Activated naive CD4-positive, alpha-beta T cell treated with Interleukin-2 at 50 U/mL for 16 hours (primary cell): Measurements from ENCODE around the gene NUP153.
"Not testable (repeated sequence)": the region's sequence is repeated elsewhere in the genome, so short reads cannot be mapped to it uniquely, and the experiment has no call there.

Source experiments
- DNase-seq: peaks from one replicate; pipeline ENCODE4 v3.0.0-alpha.2; 2020

NUP153 gene

DNA sequence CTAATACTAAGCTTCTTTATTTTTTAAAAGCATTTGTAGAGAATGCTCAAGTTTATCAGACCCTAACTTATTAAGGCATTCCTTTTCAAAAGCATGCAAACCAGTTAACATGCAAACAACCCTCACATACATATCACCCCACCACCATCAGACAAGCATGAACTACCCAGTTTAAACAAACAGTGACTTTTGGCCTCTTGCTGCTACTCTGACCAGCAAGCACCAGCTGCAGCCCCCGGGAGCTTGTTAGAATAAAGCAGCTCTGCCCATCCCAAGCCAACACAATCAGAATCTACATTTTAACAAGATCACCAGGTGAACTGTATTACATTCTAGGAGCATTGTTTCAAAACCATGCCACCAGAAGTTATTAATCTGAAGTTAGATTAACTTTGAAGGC is 5.9 kb upstream of the NUP153 start:
- no peak for DNase-seq

DNA sequence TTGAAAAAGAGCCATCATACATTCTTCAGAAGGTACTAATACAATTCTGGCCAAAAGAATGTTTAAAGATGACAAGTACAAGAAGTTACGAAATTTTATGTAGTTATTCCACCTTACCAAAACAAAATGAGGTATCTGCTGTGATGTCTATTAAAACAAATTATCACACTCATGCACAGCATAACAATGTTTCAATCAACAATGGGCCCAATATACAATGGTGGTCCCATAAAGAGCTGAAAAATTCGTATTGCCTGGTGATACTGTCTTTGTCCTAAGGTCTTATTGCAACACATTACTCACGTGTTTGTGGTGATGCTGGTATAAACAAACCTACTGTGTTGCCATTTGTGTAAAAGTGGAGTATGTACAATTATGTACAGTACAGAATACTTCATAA is 3.6 kb upstream of the NUP153 start:
- DNase-seq = no peak

- DNase-seq = no peak
These were observed 2.8 kb upstream of the NUP153 start for GRCh38 chr6:17709476-17709875.

GRCh38 chr6:17708035-17708434 is 1.3 kb upstream of the NUP153 start:
- DNase-seq = not testable (repeated sequence)

DNA sequence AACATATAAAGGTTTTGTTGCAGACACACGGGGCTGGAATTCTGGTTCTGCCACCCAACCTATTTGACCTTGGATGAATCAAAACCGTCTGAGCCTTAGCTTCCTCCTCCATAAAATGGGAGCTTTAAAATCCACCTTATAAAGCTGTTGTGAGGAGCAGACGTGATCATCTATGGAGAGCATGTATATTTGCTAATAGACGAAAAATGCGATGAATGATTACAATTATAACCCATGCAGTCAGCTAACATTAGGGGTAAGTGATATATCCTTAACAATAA is 586 bp upstream of the NUP153 start:
- no peak for DNase-seq

- DNase-seq = peak; percentile 90
These were observed 746 bp downstream of the NUP153 start for GRCh38 chr6:17705778-17706579.

DNA sequence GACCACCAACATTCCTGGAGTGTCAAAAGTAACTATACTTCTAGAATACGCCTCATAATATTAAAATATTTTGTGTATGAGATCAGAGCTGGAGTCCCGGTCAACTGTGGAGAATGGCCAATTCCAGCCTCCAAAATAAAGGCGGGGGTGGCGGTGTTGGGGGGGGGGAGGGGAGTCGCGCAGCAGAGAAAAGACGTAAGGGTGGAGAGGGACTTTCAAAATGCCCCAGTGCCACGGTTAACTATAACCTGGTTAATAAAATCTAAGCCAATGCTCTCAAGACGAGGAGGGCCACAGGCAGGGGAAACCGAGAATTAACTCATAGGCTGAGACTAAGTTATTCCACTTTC is 1.3 kb downstream of the NUP153 start:
- DNase-seq = no peak

DNA sequence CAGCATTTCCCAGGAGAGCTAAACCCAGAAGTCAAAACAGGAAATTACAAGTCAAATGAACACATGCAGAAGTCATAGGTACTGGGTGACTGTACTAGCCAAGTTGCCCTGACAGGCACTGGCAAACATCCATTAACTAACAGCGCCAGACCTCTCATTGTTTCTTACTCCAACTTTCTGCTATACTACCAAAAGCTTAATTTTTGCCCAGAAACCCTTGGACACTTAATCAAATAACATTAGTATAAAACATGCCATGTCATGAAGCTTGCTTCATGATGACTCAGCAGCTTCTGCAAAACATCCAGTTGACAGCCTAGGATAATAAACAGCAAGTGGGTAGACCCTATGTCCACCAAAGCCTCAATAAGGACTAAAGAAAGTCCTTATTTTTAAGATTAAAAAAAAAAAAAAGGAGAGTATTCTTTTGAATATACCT is 3.5 kb downstream of the NUP153 start:
- no peak for DNase-seq

GRCh38 chr6:17700421-17701416 is 6.0 kb downstream of the NUP153 start:
- no peak for DNase-seq

DNA sequence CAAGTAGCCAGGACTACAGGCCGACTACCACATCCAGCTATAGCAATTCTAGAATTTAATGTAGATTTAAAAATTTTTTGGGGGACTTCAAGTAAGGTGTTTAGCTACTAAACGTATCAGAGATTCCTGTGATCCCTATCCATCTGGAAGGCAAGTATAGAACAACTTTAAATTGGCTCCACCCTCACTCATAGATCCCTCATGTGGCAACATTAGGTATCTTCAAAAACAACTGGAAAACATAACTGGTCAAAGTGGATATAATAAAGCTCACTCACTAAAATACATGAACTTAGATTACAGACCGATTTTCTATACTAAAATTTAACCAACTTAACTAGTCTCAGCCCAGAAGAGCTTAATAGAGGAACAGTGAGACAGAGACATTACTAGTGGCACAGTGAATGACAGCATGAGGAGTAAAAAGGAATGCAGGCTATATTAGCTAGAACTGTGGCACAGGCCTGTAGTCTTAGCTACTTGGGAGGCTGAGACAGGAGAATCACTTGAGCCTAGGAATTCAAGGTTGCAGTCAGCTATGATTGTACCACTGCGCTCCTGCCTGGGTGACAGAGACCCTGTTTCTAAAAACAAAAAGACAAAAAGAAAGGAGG is 14.7 kb downstream of the NUP153 start:
- DNase-seq = no peak

DNA sequence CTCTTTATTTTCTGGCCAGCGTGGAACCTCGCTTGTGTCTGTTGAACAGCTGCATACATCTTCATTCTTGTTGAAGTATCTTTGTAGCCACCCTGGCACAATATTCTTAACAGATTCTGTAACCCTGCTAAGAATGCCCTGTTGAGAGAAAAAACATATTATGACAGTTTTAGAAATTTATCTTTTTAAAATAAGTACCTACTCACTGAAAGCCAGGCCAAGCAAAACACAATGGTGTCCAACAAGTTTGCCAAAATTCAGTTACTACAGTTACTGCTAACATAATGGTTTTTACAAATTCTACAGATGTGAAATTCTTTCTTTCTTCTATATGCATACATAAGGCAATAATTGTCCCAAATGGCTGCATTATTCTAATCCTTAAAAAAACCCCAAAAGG is 18.2 kb downstream of the NUP153 start:
- no peak for DNase-seq

DNA sequence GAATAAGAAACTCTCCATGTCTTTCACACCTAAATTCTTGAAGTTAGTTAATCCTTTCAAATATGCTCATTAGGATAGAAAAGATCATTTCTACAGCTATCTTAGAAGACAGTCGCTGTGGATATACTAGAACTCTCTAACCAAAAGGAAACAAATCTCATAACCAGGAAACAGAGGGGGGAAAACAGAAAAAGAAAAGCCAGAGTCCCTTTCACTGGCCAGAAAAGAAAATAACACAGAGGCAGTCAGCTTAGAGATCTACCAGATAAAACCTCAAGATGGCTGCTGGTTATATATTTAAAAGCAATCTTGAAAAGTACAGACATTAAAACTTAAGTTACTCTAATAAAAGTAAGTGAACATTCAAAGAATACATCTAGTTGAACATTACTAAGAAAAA is 19.6 kb downstream of the NUP153 start:
- DNase-seq = no peak

DNA sequence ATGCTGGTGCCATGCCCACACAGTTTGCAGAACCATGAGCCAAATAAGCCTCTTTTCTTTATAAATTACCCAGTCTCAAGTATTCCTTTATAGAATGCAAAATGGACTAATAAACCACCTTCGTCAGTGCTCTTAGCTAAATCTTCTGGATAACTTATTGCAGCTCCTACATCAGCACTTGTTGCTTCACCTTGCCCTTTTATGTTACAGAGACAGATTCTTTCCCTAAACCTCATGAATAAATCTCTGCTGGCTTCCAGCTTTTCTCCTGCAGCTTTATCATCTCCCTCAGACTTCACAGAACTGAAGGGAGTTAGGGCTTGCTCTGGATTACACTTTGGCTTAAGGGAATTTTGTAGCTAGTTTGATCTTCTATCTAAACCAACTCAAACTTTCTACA is 22.6 kb downstream of the NUP153 start:
- DNase-seq = no peak

DNA sequence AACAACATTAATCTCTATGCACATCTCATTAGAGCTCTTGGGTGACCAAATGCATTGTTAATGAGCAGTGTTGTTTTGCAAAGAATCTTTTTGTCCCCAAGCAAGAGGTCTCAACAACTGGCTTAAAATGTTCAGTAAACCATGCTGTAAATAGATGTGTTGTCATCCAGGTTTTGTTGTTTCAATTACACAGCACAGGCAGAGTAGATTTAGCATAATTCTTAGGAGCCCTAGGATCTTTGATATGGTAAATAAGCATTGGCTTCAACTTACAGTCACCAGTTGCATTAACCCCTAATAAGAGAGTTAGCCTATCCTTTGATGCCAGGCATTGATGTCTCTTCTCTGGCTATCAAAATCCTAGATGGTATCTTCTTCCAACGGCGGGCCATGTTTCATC is 23.3 kb downstream of the NUP153 start:
- no peak for DNase-seq

- DNase-seq = no peak
These were observed 27.0 kb downstream of the NUP153 start for GRCh38 chr6:17679726-17680125.

GRCh38 chr6:17677602-17678001 is 29.1 kb downstream of the NUP153 start:
- no peak for DNase-seq

DNA sequence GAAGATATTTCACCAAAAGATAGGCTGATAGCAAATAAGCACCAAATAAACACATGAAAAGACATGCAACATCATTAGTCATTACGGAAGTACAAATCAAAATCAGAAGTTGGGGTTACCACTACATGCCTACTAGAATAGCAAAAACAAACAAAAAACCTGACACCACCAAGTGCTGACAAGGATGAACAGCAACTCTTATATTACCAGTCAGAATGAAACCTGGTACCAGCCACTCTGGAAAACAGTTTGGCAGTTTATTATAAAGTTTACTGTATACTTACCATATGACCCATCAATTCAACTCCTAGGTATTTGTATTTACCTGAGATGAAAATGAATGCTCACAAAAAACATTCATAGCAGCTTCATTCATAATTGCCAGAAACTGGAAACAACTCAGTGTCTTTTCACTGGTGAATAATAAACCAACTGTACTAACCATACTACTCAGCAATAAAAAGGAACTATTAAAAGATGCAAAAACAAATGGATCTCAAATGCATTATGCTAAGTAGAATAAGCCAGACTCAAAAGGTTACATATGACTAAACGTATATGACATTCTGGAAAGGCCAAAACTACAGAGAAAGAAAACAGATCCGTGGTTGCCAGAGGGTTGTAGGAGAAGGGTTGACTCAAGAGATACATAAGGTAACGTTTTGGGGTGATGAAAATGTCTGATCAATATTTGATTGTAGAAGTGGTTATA is 33.0 kb downstream of the NUP153 start:
- DNase-seq = no peak

DNA sequence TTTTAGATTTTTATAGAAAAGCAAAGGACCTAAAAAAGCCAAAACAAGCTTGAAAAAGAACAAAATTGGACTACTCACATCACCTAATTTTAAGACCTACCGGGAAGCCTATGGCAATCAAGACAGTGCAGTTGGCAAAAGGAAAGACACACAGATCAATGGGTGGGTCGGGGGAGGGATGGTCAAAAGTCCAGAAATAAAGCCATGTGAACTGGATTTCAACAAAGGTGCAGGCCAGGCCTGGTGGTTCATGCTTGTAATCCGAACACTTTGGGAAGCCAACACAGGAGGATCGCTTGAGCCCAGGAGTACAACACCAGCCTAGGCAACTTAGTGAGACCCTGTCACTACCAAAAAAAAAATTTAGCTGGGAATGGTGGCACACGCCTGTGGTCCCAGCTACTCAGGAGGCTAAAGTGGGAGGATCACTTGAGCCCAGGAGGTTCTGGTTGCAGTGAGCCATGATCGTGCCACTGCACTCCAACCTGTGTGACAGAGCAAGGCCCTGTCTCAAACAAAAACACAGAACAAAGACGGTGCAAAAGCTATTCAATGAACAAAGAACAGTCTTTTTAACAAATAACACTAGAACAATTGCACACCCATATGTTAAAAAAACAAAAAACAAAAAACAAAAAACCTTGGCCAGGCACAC is 34.5 kb downstream of the NUP153 start:
- no peak for DNase-seq

DNA sequence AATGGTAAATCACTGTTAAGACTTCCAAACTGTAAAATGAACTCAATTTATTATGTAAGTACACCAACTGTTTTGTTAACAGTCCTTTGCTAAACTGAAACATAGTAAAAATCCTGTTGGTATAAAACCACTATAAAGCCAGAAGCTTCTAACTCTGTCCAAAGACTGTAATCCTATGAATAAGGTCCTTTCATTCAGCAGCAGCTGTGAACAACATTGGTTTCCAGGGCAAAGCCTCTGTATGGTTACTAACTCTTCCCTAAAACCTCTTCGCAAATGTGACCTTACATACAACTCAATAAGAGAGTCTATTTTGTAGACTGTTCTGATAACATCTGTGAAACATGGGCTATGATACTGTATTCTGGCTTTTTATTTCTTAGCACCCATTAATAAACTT is 40.1 kb downstream of the NUP153 start:
- no peak for DNase-seq

DNA sequence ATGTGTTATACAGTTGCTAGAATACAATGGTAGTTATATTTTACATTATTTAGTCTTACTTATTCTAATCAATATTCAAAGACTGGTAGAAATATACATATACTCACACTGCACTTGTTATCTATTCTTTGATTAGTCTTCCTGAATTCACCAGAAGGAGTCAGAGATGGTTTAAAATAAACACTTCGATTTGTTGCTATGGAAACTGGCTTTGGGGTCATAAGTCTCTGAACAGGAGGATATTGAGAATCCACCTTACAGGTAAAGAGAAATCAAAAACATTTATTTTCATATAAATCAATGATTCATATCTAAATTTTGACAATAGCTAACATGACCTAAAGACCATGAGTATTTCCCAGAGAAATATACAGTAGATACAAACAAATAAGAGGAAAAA is 41.6 kb downstream of the NUP153 start:
- DNase-seq = no peak

DNA sequence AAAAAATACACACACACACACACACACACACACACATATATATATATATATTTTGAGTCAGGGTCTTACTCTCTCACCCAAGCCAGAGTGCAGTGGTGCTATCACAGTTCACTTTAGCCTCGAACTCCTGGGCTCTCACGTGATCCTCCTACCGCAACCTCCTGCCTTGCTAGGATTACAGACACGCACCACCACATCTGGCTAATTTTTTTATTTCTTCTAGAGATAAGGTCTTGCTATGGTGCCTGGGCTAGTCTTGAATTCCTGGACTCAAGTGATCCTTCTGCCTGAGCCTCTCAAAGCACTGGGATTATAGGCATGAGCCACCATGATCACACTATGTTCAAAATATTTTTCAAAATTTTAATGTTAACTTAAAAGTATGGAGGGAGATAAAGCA is 43.5 kb downstream of the NUP153 start:
- DNase-seq = no peak

DNA sequence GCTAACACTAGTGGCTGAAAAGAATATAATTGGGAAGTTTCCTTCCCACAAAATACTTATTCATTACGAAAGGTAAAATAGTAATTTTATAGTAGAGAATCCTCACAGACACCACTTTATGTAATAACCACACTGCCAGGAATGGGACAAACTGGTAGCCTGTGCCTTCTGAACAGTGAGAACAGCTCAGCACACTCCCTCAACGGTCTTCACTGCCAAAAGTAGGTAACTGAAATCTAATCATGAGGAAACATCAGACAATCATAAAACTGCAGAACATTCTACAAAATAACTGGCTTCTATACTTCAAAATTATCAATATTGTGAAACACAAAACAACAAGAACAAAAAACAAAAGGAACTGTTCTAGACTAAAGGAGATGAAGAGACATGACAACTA is 44.1 kb downstream of the NUP153 start:
- no peak for DNase-seq

- DNase-seq = no peak
These were observed 50.1 kb downstream of the NUP153 start for GRCh38 chr6:17656644-17657043.
